ENCODE data around the gene RBBP6. TPM values are rescaled to one million over a fixed set of nuclear protein-coding genes. Genes with fewer than 3 reads are reported as not detected.
"Not testable (repeated sequence)": the region's sequence is repeated elsewhere in the genome, so short reads cannot be mapped to it uniquely, and the experiment has no call there.

Gene RBBP6
- polyA plus RNA-seq, 5 donors, result 63.8 to 102 (median 88.2) TPM

- no peak for DNase-seq
Observed at GRCh38 chr16:24555346-24555872, 16.0 kb downstream of the RBBP6 start.

GRCh38 chr16:24562811-24563210 is 23.4 kb downstream of the RBBP6 start:
- no peak for DNase-seq

- no peak for DNase-seq
Observed at GRCh38 chr16:24568392-24568791, 29.0 kb downstream of the RBBP6 start.

- no peak for DNase-seq
Observed at GRCh38 chr16:24571096-24571495, 31.7 kb downstream of the RBBP6 start.

GRCh38 chr16:24572069-24572468 is 32.7 kb downstream of the RBBP6 start:
- DNase-seq, result no peak

- no peak for DNase-seq
Observed at GRCh38 chr16:24573141-24573540, 33.8 kb downstream of the RBBP6 start.

GRCh38 chr16:24574515-24575485 is 35.4 kb downstream of the RBBP6 start:
- not testable (repeated sequence) for DNase-seq

GRCh38 chr16:24575791-24576190 is 36.4 kb downstream of the RBBP6 start:
- not testable (repeated sequence) for DNase-seq

GRCh38 chr16:24577167-24577566 is 37.8 kb downstream of the RBBP6 start:
- no peak for DNase-seq

- DNase-seq, result no peak
Observed at GRCh38 chr16:24580665-24581064, 41.3 kb downstream of the RBBP6 start.

GRCh38 chr16:24583494-24583893 is 44.1 kb downstream of the RBBP6 start:
- DNase-seq, result no peak

- DNase-seq, result no peak
Observed at GRCh38 chr16:24589997-24590396, 50.6 kb downstream of the RBBP6 start.

GRCh38 chr16:24598777-24599437 is 59.5 kb downstream of the RBBP6 start:
- DNase-seq, result no peak

GRCh38 chr16:24609417-24609739 is 70.0 kb downstream of the RBBP6 start:
- DNase-seq, result no peak

GRCh38 chr16:24609740-24610415 is 70.5 kb downstream of the RBBP6 start:
- peak; percentile 49 to 51 for DNase-seq

GRCh38 chr16:24610416-24610755 is 71.0 kb downstream of the RBBP6 start:
- DNase-seq, result peak; percentile 1 to 6

GRCh38 chr16:24611310-24611709 is 71.9 kb downstream of the RBBP6 start:
- DNase-seq, result no peak

- no peak for DNase-seq
Observed at GRCh38 chr16:24612656-24613055, 73.3 kb downstream of the RBBP6 start.

- not testable (repeated sequence) for DNase-seq
Observed at GRCh38 chr16:24613267-24613666, 73.9 kb downstream of the RBBP6 start.

- DNase-seq, result no peak
Observed at GRCh38 chr16:24617502-24617901, 78.1 kb downstream of the RBBP6 start.

All from right lung (tissue), 5 donors.